Neural cell (in vitro differentiated cells): ENCODE data around the gene FZD7.

Experiments used
- MXI1 ChIP-seq: fragments of 450-650 bp; conservative IDR thresholded peaks from 2 replicates; pipeline ENCODE4 v1.6.1; 2014; ENCODE audit warnings: antibody characterized with exemption, mild to moderate bottlenecking; ENCODE audit not compliant: poor library complexity, severe bottlenecking
- SMC3 ChIP-seq: fragments of 450-650 bp; conservative IDR thresholded peaks from 2 replicates; pipeline ENCODE4 v1.6.1; 2014; ENCODE audit warnings: antibody characterized with exemption, mild to moderate bottlenecking, moderate library complexity; ENCODE audit not compliant: poor library complexity
- TF ChIP-seq, protein P1 (sequence below): fragments of 450-650 bp; IDR thresholded peaks from 2 replicates; pipeline ENCODE4 v1.5.1; 2014; ENCODE audit warnings: antibody characterized with exemption, mild to moderate bottlenecking, moderate library complexity; ENCODE audit not compliant: poor library complexity, severe bottlenecking

DNA sequence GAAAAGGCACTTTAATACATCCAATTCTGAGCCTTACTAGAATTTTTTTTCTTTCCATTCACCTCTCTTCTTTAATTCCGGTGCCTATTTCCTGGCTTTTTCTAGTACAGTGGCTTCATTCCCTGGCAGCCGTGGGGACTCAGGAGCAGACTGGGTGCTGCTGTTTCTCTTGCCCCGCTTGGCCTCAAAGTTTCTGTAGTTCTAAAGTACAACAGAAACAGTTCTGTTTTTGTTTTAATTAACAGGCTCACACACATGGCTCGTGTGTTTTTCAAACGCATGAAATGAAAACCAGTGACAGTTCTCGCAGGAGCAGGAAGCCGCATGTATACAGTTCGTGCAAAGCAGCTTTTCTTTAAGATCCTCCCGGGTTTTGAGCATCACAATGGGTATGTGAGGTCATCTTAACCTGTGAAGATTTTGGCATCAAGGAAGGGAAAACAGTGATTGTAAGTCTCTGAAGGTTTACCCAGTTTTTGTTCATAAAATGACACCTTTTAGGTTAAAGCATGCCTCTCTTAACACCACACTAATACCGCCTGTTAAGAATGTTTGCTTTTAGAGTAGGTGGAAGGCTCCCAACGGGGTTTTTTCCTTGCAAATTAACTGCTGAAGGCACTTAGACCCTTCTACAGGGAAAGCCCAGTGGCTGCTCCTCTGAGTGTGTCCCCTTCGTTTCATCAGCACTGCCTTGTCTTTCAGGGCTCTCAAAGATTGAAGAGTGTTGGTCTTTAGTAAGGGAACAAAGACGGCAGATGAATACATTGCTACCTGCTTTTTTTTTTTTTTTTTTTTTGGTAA is 5.8 kb downstream of the FZD7 start:
- TF ChIP-seq, protein P1, sequence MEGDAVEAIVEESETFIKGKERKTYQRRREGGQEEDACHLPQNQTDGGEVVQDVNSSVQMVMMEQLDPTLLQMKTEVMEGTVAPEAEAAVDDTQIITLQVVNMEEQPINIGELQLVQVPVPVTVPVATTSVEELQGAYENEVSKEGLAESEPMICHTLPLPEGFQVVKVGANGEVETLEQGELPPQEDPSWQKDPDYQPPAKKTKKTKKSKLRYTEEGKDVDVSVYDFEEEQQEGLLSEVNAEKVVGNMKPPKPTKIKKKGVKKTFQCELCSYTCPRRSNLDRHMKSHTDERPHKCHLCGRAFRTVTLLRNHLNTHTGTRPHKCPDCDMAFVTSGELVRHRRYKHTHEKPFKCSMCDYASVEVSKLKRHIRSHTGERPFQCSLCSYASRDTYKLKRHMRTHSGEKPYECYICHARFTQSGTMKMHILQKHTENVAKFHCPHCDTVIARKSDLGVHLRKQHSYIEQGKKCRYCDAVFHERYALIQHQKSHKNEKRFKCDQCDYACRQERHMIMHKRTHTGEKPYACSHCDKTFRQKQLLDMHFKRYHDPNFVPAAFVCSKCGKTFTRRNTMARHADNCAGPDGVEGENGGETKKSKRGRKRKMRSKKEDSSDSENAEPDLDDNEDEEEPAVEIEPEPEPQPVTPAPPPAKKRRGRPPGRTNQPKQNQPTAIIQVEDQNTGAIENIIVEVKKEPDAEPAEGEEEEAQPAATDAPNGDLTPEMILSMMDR: no peak
- TF ChIP-seq MXI1 (no peak), SMC3 (no peak)
